ENCODE data around the gene PAGE5. TPM values are rescaled to one million over a fixed set of nuclear protein-coding genes. Genes with fewer than 3 reads are reported as not detected.

The PAGE5 gene
- total RNA-seq, 1 donor, result not detected

GRCh38 chrX:55213381-55213780 is 6.8 kb upstream of the PAGE5 start:
- DNase-seq (ENCODE audit: low read depth), result no peak
- no peak overlapping the region for H3K4me3 ChIP-seq (ENCODE audit: low read depth, low read length)
- TF ChIP-seq CTCF (IDR thresholded peaks at IDR 0.05; ENCODE audit: insufficient read depth, low read depth, low read length), result no peak

GRCh38 chrX:55240788-55241340 is 20.7 kb downstream of the PAGE5 start:
- no peak overlapping the region for H3K4me3 ChIP-seq (ENCODE audit: low read depth, low read length)
- no peak for TF ChIP-seq CTCF (IDR thresholded peaks at IDR 0.05; ENCODE audit: insufficient read depth, low read depth, low read length)
- DNase-seq (ENCODE audit: low read depth), result no peak

GRCh38 chrX:55253528-55253927 is 33.4 kb downstream of the PAGE5 start:
- TF ChIP-seq CTCF (IDR thresholded peaks at IDR 0.05; ENCODE audit: insufficient read depth, low read depth, low read length), result no peak
- H3K4me3 ChIP-seq (ENCODE audit: low read depth, low read length), result no peak overlapping the region
- no peak for DNase-seq (ENCODE audit: low read depth)

GRCh38 chrX:55260806-55261205 is 40.7 kb downstream of the PAGE5 start:
- TF ChIP-seq CTCF (IDR thresholded peaks at IDR 0.05; ENCODE audit: insufficient read depth, low read depth, low read length), result no peak
- H3K4me3 ChIP-seq (ENCODE audit: low read depth, low read length), result no peak overlapping the region
- no peak for DNase-seq (ENCODE audit: low read depth)

- DNase-seq (ENCODE audit: low read depth), result no peak
- no peak for TF ChIP-seq CTCF (IDR thresholded peaks at IDR 0.05; ENCODE audit: insufficient read depth, low read depth, low read length)
- no peak within 1 kb of the TSS for H3K4me3 ChIP-seq (ENCODE audit: low read depth, low read length)
Observed at GRCh38 chrX:55264816-55265215, 44.7 kb downstream of the PAGE5 start, which contains the start of gene PAGE3. Gene PAGE3 (minus strand): TSS chrX:55264916. CDS start chrX:55263903, 1,013 bp downstream.

Other genes with a start within 250 kb of the PAGE5 start
- gene PFKFB1, start 226.2 kb upstream of the PAGE5 start, total RNA-seq, result under 0.01 TPM in 1 of 2 replicates, not detected in the other
- gene APEX2, start 220.0 kb upstream of the PAGE5 start, total RNA-seq, result 6.1 and 7.8 TPM in 2 replicates
- gene ALAS2, start 189.4 kb upstream of the PAGE5 start, total RNA-seq, result not detected in 2 replicates
- not detected in 2 replicates for gene PAGE2B, start 145.3 kb upstream of the PAGE5 start, total RNA-seq
- not detected in 2 replicates for gene PAGE2, start 131.3 kb upstream of the PAGE5 start, total RNA-seq
- gene PAGE3, start 44.6 kb downstream of the PAGE5 start, total RNA-seq, result not detected in 2 replicates
- gene MAGEH1, start 231.8 kb downstream of the PAGE5 start, total RNA-seq, result 37.6 and 37.7 TPM in 2 replicates